Ovary (tissue), 3 donors: ENCODE results near the gene TBC1D32.

ENCODE experiments used
- CTCF ChIP-seq, 3 donors: fragments of 450-650 bp in 2 of 3; fragments of 200-600 bp in 1 of 3; IDR thresholded peaks; one replicate each; pipeline versions ENCODE4 v1.5.1 to v1.8.0; 2016 to 2022; ENCODE audit warnings: antibody characterized with exemption in 3 of 3, mild to moderate bottlenecking in 1 of 3
- EP300 ChIP-seq: sonication (generic); formaldehyde crosslinking; IDR thresholded peaks from one replicate; pipeline ENCODE4 v1.6.1; 2017; ENCODE audit warnings: antibody characterized with exemption
- donor health status: DM: no; HTN: no; CAD: no.

GRCh38 chr6:121349596-121349995 lies 15.3 kb upstream of the TBC1D32 start:
- no peak for TF ChIP-seq CTCF (IDR thresholded peaks at IDR 0.05)
- no peak for TF ChIP-seq EP300
